Activated CD4-positive, alpha-beta T cell treated with anti-CD3 and anti-CD28 coated beads, Interleukin-2, amount 50 U/mL, for 4 hours (primary cell): ENCODE results near the gene PRR36.

Experiments used
- DNase-seq, 2 experiments: peaks; one replicate each; pipeline ENCODE4 v3.0.0-alpha.2; 2020

Gene PRR36

DNA sequence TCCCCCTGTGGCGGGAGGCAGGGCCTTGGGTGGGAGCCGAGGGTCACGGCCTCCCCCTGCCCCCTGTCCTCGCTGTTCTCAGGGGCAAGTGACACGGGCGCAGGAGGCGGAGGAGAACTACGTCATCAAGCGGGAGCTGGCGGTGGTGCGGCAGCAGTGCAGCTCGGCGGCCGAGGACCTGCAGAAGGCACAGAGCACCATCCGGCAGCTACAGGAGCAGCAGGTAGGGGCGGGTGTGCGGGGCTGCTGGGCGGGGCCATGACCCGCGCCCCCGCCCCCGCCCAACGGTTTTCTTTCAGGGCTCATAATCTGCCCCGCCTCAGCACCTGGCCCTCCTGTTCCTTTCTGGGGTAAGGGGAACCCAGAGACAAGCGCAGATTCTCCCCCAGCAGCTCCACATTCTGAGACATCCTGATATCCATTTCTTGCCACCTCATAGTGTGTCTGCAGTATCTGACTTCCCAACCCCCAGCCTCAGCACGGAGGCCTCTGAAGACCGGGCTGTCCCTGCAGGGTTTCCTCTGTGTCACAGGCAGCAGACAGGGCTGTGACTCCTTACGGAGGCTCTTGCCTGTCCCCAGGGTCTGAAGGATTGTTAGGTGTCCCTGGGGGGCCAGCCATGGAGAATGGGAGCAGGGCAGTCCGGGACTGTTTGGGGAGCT is 15.9 kb downstream of the PRR36 start:
- DNase-seq: no peak

DNA sequence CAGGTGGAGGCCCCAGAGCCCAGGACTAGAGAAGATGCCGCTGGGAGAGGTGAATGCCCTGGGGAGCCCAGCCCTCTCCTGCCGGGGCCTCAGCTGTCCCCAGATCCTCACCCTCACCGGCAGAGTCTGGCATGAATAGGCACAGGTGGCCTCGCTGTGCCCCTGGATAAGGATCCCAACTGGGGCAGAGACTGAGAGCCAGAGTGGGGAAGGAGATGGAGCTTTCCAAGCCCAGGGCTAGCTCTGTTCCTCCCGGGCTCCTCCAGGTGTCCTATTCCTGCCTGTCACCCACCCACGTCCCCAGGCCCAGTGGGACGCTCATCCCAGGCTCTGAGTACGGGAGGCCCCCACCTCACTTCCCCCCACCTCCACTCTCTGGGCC is 16.5 kb downstream of the PRR36 start:
- no peak for DNase-seq

DNA sequence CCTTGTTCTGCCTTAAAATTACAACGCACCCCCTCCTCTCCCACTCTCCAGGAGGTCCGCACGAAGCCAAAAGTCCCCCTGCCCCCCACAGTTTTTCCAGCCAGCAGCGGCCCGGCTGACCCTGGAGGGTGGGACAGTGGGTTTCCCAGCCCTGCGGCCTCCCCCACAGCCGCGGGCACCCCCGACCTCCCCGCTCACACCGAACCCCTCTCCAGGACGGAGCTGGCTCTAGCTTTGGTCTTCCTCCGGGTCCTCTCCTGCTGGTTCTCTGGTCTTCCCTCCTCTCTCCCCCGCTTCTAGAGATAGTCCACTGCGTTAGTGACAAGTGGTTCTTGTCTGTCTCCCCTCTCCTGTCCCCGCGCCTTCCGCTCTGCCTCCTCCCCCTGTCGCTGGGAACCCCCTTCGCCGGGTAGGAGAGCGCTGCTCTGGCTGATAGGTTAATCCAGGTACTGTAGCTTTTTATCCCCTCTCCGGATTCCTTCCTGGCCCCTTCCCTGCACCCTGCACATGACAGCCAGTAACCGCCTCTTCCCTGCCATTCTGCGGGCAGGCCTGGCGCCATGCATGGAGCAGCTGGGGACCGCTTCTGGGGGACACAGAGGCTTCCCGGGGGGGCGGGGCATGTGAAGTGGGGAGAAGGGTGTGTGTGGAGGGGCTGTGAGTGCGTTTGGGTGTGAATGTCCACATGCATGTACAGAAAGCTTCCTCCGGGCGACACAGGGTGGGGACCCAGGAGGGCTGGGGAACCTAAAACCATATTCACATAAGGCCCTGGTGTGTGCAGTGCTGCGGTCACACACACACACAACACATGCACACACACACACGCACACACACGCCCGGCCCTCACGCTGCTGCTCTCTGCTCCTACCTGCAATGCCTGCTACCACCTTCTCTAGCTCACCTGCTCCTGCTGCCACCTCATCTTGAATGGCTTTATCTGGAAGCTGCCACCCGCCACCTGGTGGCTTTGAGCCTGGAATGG is 17.2 kb downstream of the PRR36 start:
- DNase-seq: no peak

DNA sequence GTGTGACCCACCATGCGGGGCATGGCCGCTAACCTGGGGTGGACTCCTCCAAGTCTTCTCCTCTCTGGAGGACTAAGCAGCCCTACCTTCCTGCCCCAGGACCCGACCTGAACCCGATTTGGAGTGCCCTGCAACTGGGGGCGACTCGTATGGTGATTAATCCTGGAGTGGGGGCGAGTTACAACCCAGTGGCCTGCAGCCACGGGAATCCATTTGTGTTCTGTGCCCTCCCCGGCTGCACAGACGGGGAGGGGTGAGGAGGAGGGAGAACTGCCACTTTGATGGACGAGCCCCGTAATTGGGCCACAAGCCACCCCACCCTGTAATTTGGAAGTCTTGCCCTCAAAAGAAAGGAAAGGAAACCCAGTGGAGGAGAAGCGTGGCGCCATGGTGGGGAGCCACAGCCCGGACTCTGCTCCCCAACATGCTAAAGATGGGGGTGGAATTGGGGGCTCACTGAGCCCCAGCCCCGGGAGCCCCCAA is 18.0 kb downstream of the PRR36 start:
- DNase-seq: no peak

DNA sequence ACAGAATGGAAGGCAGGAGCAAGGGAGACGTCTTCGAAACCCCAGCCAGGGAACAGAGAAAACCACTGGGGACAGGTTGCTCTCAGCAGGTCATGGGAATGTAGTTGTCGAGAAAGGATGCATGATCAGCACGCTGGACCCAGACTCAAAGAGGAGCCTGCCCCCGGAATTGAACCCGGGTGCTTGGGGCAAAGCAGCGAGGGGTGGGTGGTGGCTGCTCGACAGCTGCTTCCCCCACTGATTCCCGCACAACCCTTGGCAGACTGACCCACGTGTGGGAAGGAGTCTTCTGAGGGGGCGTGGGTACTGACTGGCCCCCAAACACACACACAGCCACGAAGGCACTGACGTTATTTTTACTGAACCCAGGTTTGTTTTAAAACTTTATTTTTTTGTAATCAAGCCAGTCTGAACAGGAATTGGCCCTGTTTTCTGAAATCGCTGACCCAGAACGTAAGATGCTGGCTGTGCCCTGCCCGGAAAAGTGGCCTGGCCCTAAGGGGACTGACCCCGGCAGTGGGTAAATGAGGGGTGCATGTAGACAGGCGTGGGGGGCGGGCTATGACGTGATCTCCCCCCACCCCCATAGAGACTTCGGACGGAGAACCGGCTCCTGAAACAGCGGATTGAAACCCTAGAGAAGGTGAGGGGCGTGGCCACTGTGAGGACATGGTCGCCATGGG is 18.6 kb downstream of the PRR36 start:
- DNase-seq: no peak

DNA sequence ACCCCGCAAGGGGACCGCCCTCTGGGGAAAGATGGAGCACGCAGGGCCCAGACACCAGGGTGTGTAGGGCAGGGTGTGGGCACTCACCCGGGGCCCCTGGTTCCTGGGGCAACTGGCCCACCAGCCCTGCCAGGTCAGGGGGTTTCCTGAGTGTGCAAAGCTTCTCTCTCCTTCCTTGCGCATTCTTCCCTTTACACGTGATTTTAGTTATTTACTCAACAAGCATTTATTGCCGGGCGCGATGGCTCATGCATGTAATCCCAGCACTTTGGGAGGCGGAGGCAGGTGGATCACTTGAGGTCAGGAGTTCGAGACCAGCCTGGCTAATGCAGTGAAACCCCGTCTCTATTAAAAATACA is 20.4 kb downstream of the PRR36 start:
- no peak for DNase-seq

DNA sequence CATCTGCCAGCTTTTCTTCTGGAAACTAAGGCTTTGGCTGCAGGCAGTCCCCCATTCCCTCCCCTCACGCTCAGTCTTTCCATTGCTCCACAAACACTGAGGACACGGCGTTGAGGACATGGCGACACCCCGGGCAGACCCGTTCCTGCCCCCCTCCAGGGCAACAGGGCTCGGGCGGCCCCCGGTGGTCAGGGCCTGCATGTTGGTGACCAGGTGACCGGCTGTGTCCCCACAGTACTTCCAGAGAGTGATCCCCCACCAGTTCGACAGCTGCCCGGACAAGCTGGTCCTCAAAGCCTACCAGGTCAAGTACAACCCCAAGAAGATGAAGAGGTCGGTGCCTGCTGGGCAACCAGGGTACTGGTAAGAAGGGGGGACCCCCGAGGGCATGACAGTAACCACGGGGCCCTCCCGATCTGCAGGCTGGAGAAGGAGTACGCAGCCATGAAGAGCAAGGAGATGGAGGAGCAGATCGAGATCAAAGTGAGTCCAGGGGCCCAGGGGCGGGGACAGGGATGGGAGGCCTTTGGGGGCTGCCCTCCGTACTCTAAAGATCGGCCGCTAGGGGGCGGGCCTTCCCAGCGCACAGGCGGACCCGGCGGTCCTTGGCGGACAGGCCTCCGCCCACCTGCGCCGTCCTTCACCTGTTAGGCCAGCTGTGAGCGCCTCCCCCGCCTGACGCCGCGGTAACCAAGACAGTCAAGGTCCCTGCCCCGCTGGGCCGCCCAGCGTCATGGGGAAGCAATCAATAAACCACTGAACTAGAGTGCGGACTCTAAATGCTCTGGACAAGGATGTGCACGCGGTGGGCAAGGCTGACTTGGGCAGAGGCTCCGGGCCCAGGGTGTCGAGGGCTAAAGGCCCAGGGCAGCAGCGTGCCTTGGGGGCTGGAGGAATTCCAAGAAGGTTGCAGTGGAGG is 21.1 kb downstream of the PRR36 start:
- DNase-seq: peak; percentile 50 to 54

DNA sequence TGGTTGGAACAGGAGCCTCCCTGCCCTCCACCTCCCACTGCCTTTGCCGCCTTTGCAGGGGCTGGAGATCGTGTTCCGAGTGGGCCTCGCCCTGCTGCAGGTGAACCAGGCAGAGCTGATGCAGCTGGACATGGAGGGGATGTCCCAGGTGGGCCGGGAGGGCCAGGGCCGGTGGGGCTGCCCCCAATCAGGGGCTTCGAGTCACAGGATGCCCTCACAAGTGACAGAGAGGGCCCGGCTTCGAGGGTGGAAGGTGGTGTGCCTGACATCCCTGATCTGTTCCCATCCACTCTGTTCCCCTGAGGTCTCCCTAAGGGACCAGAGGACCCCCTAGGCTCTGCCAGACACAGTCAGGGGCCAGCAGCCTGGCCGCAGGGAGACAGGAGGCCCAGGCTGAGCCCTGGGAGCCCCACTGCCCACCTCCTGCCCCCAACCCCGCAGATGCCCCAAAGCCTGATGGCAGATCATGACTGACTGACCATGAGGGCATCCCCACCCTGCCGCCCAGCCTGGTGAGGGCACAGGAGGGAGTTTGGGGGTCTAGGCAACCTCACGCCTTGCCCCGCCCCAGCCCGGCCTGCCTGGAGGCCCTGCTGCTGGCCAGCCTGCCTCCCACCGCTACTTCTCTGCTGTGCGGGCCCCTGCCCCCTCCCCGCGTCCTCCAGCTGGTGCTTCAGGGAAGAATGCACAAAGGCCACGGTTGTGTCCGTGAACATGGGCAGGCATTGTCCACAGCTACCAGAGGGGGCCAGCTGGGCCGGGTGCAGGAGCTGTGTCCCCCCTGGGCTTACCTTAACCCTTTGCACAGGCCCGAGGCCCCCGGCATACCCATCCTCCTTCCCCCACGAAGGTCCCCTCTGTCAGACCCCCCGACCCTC is 22.3 kb downstream of the PRR36 start:
- DNase-seq: no peak

DNA sequence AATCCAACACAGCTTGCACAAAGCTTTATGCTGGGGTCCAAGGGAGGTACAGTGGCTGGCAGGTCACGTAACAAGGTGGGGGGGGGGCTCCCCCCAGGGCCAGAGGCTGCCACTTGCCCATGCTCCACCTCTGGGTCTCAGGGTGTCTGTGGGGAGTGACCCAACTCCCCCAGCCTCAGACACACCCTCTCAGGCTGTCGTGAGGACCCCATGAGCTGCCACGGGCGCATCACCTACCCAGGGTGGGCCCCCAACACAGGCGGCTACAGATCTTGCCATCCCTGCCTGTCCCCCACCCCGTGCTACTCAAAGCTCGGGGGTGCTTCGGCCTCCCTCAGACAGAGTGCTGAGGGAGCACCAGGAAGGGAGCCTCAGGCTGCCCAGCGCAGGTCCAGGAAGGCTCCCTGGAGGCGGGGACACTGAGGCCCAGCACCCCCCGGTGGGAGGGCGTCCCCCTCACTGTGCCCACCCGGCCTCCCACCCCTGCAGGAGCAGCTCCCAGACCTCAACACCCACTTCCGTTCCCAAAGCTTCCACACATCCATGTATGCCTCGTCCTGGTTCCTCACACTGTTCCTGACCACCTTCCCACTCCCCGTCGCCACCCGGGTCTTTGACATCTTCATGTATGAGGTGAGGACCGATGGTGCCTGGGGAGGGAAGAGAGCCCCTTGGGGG is 23.1 kb downstream of the PRR36 start:
- no peak for DNase-seq

DNA sequence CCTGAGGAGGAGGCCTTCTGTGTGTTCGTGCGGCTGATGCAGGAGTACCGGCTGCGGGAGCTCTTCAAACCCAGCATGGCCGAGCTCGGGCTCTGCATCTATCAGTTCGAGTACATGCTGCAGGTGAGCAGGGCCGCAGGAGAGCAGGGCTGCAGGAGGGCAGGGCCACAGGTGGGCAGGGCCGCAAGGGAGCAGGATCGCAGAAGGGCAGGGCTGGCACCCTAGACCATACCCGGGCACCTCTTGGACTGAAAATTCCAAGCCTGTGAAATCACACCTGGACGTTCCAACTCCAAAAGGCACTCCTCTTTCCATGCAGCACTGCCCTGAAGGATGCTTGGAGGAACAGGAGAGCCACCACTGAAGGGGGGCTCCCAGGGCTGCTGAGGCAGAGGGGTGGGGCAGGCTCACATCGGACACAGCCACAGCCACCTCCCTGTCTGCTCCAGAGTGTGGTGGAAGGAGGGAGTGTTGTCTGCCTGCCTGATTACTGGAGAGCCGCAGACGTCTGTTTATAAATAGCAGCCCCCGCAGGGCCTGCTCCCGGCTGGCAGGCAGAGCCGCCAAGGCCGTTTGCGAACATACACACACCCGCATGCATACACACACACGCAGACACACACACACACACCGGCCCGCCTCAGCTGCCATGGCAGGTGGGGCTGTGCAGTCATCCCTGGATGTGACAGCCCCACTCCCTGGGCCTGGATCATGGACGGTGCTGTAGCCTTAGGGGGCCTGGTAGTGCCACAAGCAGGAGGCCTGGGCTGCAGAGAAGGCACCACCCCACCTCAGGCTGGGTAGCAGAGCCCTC is 24.0 kb downstream of the PRR36 start:
- no peak for DNase-seq

DNA sequence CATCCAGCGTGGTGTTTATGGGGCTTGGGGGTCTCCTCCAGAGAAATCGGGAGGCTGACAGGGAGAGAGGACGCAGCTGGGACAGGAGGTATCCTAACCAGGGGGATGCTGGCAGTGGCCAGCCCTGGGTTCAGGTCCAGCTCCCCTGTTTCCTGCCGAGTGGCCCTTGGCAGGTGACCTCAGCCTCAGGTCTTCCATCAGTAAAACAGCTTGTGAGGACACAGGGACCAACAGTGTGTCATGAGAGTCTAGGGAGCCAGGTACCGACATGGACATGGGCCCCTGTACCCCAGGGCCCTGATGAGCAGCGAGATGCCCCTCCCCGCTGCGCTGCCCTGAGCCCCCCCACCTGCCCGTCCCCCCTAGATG is 24.6 kb downstream of the PRR36 start:
- no peak for DNase-seq

DNA sequence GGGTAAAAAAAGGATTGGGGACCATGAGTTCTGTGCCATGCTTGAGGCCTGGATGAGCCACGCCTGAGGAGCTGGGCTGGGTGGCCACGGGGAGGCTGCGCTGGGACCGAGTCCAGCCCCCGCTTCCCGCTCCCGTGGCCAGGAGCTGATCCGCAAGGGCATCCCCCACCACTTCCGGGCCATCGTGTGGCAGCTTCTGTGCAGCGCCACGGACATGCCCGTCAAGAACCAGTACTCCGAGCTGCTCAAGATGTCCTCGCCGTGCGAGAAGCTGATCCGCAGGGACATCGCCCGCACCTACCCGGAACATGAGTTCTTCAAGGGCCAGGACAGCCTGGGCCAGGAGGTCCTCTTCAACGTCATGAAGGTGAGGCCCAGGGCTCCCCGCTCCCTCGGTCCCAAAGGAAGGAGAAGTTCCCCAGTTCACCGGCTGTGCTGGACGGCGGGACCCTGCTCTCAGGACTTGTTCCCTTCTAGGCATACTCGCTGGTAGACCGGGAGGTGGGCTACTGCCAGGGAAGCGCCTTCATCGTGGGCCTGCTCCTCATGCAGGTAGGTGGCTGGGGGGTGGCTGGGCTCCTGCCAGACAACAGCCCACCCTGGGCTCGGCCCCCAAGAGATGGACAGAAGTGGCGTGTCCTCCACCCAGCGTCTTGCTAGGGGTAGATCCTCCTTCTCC is 25.3 kb downstream of the PRR36 start:
- no peak for DNase-seq

DNA sequence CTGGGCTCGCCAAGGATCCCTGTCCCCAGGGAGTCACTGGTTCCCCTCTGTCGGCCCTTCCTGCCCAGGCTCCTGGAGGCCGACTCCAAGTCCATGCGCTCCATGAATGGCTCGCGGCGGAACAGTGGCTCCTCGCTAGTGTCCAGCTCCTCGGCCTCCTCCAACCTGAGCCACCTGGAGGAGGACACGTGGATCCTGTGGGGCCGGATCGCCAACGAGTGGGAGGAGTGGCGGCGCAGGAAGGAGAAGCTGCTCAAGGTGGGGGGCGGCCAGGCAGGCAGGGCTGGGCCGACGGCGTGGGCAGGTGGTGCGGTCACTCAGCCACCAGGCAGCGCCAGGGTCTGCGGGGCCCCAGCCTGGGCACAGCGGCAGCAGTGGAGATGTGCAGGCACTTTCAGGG is 26.5 kb downstream of the PRR36 start:
- DNase-seq: no peak

DNA sequence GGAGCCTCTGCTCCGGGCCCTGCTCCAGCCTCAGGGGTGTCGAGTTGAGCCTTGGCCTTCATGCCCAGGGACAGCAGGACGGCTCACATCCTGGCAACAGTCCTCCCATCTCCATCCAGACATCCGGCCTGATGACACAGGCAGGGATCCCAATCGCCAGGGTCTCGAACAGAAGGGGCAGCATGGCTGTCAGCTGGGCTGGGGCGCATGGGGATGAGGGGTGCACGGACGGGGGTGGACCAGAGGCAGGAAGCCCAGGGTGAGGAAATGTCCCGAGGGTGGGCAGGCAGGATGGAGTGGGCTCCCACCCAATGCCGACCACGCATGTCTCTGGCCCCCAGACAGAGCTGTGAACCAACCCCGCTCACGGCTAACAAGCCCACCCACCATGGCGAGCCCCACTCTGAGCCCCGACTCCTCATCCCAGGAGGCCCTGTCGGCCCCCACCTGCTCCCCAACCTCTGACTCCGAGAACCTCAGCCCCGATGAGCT is 28.0 kb downstream of the PRR36 start:
- DNase-seq: no peak

DNA sequence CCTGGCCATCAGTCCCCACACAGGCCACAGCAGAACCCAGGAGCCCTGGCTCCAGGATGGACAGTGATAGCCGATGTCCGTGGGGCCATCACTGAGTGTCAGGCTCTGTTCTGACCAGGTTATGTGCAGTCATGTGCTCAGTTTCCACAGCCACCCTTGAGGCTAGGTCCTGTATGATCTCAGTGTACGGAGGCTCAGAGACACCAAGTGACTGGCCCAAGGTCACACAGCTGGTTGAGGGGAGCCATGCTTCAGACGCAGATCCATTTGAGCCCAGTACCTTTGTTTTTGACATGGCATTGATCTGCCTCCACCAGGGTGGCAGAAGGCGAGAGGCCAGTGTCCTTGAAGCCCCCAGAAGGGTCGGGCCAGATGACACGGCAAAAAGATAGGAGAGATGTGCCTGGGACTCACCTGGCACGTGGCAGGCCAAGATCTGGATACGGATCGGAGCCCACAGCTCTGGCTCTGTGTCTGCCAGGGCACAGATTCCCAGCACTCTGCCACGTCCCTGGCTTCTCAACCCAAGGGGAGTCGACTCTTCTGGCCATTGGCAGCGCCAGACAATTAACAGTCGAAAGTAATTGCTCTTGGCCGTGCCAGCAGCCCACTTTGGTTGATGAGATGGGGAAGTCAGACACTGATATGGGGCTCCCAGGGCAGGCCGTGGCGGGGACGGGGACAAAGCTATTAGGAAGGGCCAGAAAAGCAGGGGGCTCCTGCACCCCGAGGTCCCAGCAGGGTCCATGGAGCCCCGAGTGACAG is 28.6 kb downstream of the PRR36 start:
- no peak for DNase-seq

DNA sequence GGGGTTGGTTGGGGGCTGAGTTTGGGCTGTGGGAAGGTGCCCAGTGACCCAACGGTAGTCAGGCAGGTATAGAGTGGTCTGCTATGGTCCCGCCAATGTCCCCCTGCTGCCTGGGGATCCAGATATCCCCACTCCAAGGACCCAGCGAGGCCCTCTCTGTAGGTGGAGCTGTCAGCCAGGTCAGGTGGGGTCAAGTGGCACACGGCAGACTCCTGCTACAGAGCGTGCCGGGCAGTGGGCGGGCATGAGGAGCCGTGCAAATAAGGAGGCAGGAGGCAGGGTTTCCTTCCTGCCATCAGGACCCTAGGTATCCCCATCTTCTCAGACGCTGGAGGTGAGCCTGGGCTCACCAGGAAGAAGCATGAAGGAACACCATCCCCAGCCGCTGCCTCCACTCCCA is 29.2 kb downstream of the PRR36 start:
- no peak for DNase-seq

DNA sequence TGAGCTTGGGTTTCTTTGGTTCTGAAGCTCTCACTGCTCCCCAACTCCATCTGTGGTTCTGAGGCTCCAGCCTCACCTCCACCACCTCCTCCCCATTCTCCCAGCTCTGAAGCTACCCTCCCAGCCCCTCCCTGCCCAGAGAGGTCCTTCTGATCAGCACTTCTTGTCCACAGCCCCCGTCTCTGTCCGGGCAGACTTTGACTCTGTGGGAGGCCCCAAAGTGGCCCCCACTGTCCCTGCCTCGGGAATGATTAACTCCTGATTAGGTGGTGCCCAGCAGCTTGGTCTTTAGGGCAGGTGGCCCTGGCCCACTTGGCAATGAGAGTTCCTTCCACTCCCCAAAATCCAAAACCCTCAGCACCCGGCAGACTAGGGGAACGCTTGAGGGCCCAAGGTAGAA is 29.8 kb downstream of the PRR36 start:
- no peak for DNase-seq

DNA sequence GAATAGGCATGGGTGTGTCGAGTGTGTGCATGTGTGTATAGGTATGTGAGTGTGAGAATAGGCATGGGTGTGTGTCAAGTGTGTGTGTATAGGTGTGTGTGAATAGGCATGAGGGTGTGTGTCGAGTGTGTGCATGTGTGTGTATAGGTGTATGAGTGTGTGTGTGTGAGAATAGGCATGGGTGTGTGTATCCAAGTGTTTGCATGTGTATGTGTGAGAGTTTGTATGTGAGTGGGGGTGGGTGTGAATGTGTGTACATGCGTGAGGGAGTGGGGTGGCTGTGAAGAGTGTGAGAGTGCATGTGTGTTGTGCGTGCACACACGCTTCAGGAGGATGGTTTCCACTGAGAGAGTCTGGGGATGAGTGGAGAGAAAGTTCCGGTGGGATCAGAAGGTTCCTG is 30.7 kb downstream of the PRR36 start:
- no peak for DNase-seq
